Limb (tissue), 2 donors: Measurements from ENCODE around the gene GRAMD4.
A peak's percentile ranks its signal among the peaks of the same experiment; 100 is the strongest.

ENCODE experiments used
- DNase-seq, 2 donors: peaks; one replicate each; pipeline ENCODE4 v3.0.0-alpha.2; 2016; ENCODE audit errors: extremely low spot score in 2 of 2

GRAMD4 gene

DNA sequence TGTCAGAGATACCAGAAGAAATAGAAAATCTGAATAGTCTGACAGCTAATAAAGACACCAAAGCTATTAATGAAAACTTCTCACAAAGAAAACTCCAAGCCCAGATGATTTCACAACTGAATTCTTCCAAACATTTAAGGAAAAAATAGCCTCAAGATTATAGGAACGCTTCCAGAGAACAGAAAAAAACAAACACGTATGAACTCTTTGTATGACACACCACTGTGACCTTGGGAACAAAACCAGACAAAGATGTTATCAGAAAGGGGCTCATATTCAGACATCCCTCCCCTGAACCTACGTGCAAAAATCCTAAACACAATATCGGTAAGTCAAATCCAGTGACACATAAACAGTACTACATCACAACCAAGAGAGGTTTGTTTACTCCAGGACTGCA is 94.4 kb downstream of the GRAMD4 start:
- DNase-seq, result no peak

DNA sequence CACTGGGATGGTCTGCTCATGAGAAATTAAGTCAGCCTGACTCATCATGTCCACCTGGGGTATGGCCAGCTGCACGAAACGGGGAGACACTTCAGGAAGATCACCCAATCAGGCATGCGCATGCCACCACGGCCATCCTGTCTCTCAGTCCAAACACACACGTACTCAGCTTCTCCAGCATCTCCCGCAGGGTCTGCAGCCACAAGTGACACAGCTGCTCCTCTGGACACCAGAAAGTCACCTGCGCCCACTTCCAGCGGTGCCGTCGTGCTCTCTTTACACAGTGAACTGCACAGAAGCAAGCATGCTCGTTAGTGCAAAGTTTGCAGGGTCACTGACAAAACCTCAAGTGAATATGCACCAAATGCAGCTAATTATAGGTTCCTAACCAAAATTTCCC is 99.7 kb downstream of the GRAMD4 start:
- no peak for DNase-seq

DNA sequence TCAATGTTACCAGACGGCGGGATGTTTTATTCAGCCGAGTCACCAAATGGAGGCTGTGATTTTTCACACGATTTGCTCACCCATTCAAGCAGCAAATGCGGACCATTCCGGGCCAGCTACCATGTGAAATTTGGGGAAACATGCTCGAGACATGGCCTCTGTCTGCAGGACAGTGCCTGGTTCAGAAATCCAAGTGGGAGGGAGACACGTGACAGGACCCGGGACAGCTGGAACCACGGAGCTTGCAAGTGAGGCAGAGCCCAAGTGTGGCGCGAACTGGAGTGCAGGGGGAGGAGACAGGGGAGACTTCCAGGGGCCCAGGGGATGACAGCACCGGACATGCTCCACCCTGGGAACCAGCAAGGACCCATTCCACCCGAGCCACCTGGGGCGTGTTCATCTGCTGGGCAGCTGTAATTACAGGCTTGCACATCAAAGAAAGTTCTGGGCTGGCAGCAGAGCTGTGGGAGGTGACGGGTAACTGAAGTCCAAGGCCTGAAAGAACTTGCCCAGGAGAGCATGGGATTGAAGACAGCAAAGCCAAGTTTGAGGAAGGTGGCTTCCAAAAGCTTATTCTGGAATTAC is 101.4 kb downstream of the GRAMD4 start:
- DNase-seq, result no peak

- DNase-seq, result no peak
Observed at GRCh38 chr22:46723882-46724281, 103.7 kb downstream of the GRAMD4 start.

- no peak for DNase-seq
Observed at GRCh38 chr22:46725096-46725495, 104.9 kb downstream of the GRAMD4 start.

GRCh38 chr22:46726066-46726985 is 106.1 kb downstream of the GRAMD4 start:
- DNase-seq, result peak in 1 of 2 donors; percentile 49

- DNase-seq, result no peak
Observed at GRCh38 chr22:46726986-46727317, 106.8 kb downstream of the GRAMD4 start.

DNA sequence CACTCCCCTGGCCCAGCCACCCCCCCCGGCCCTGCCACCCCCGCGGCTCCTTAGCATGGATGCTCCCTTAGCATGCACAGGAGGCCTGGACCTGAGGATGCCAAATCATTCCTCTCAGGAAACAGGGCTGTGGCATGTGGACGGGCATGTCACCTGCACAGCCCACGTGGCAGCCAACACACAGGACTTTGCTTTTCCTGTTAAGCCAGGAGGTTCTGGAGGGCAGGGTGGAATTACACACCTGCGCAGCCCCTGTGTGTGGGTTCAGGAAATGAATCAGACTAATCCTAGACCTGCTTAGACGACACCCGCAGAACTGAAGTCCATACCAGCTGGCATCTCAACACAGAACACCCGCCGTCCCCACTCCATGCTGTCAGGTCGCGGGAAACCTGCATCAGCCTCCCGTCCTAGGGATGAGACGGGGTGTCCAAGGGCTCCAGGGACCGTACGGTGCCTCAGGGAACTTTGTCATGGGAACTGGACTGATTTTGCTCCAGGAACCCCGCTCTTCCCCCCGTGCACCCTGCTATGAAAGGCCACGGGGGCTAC is 107.7 kb downstream of the GRAMD4 start:
- peak in 1 of 2 donors; percentile 26 for DNase-seq

- DNase-seq, result no peak
Observed at GRCh38 chr22:46728470-46728869, 108.3 kb downstream of the GRAMD4 start.
